Neural cell (in vitro differentiated cells): ENCODE data around the gene FER1L5. TPM values are rescaled to one million over a fixed set of nuclear protein-coding genes. Genes with fewer than 3 reads are reported as not detected.

Experiments used
- H2AFZ ChIP-seq: fragments of 200-600, 300-800 bp; sonication (generic), shearing (Covaris generic); 2 replicates; pipeline ENCODE4 v1.6.0; 2014; ENCODE audit warnings: low read depth, mild to moderate bottlenecking, antibody characterized with exemption, low read length, moderate library complexity
- H3F3A ChIP-seq: fragments of 200-600 bp; shearing (Covaris generic); 2 replicates; pipeline ENCODE4 v1.6.1; 2016; ENCODE audit warnings: mild to moderate bottlenecking, moderate library complexity, mixed read lengths, antibody characterized with exemption, low read length; ENCODE audit not compliant: insufficient read depth, poor library complexity, severe bottlenecking
- H3K27ac ChIP-seq: fragments of 200-600, 300-800 bp; sonication (generic), shearing (Covaris generic); 2 replicates; pipeline ENCODE4 v1.5.1; 2014; ENCODE audit warnings: mild to moderate bottlenecking, low read length, moderate library complexity
- H3K27me3 ChIP-seq: fragments of 300-800, 200-600 bp; sonication (generic), shearing (Covaris generic); 2 replicates; pipeline ENCODE4 v1.6.0; 2014; ENCODE audit warnings: mild to moderate bottlenecking, low read depth, low read length, moderate library complexity; ENCODE audit not compliant: insufficient read depth
- H3K36me3 ChIP-seq: fragments of 300-800, 200-600 bp; sonication (generic), shearing (Covaris generic); 2 replicates; pipeline ENCODE4 v1.5.1; 2014; ENCODE audit warnings: mild to moderate bottlenecking, antibody characterized with exemption, low read length, moderate library complexity; ENCODE audit not compliant: insufficient read depth
- H3K4me2 ChIP-seq: fragments of 300-800, 200-600 bp; sonication (generic), shearing (Covaris generic); 2 replicates; pipeline ENCODE4 v1.6.0; 2014; ENCODE audit warnings: mild to moderate bottlenecking, low read length
- H3K4me3 ChIP-seq: fragments of 300-800, 200-600 bp; sonication (generic), shearing (Covaris generic); 2 replicates; pipeline ENCODE4 v1.5.1; 2014; ENCODE audit warnings: mild to moderate bottlenecking, low read length, moderate library complexity
- H3K79me2 ChIP-seq: fragments of 200-600 bp; shearing (Covaris generic); replicated peaks from 2 replicates; pipeline ENCODE4 v1.6.0; 2014; ENCODE audit warnings: mild to moderate bottlenecking, low read length, moderate library complexity; ENCODE audit not compliant: insufficient read depth
- H3K9ac ChIP-seq: fragments of 300-800, 200-600 bp; sonication (generic), shearing (Covaris generic); 2 replicates; pipeline ENCODE4 v1.6.1; 2016; ENCODE audit warnings: mild to moderate bottlenecking, low read length, mixed read lengths
- H3K9me2 ChIP-seq: fragments of 200-600 bp; shearing (Covaris generic); 2 replicates; pipeline ENCODE4 v1.6.1; 2016; ENCODE audit warnings: mild to moderate bottlenecking, low read length, mixed read lengths; ENCODE audit not compliant: insufficient read depth
- H3K9me3 ChIP-seq: fragments of 200-600, 300-800 bp; sonication (generic), shearing (Covaris generic); 2 replicates; pipeline ENCODE4 v1.6.1; 2016; ENCODE audit warnings: mild to moderate bottlenecking, mixed run types, low read length, moderate library complexity, mixed read lengths
- H4K20me1 ChIP-seq: fragments of 200-600 bp; shearing (Covaris generic); 2 replicates; pipeline ENCODE4 v1.6.1; 2016; ENCODE audit warnings: mild to moderate bottlenecking, mixed run types; ENCODE audit not compliant: insufficient read depth
- CTCF ChIP-seq: fragments of 450-650 bp; IDR thresholded peaks from 2 replicates; pipeline ENCODE4 v1.5.1; 2014; ENCODE audit warnings: antibody characterized with exemption, mild to moderate bottlenecking, moderate library complexity; ENCODE audit not compliant: poor library complexity, severe bottlenecking
- EP300 ChIP-seq: fragments of 450-650 bp; conservative IDR thresholded peaks from 2 replicates; pipeline ENCODE4 v1.6.1; 2014; ENCODE audit warnings: antibody characterized with exemption, mild to moderate bottlenecking, moderate library complexity; ENCODE audit not compliant: poor library complexity, severe bottlenecking
- EZH2 ChIP-seq: fragments of 200-600, 300-800 bp; shearing (Covaris generic), sonication (generic); IDR thresholded peaks from 2 replicates; pipeline ENCODE4 v1.6.1; 2014; ENCODE audit warnings: antibody characterized with exemption, low read length, borderline replicate concordance, mild to moderate bottlenecking; ENCODE audit not compliant: insufficient read depth, poor library complexity, severe bottlenecking
- MXI1 ChIP-seq: fragments of 450-650 bp; conservative IDR thresholded peaks from 2 replicates; pipeline ENCODE4 v1.6.1; 2014; ENCODE audit warnings: antibody characterized with exemption, mild to moderate bottlenecking; ENCODE audit not compliant: poor library complexity, severe bottlenecking
- POLR2AphosphoS5 ChIP-seq: IDR thresholded peaks from 2 replicates; pipeline ENCODE4 v1.6.1; 2012
- RAD21 ChIP-seq: fragments of 450-650 bp; conservative IDR thresholded peaks from 2 replicates; pipeline ENCODE4 v1.6.1; 2014; ENCODE audit warnings: antibody characterized with exemption, mild to moderate bottlenecking, moderate library complexity
- REST ChIP-seq: IDR thresholded peaks from 2 replicates; pipeline ENCODE4 v1.6.1; 2012; ENCODE audit warnings: borderline replicate concordance
- SMC3 ChIP-seq: fragments of 450-650 bp; conservative IDR thresholded peaks from 2 replicates; pipeline ENCODE4 v1.6.1; 2014; ENCODE audit warnings: antibody characterized with exemption, mild to moderate bottlenecking, moderate library complexity; ENCODE audit not compliant: poor library complexity
- TAF1 ChIP-seq: IDR thresholded peaks from 2 replicates; pipeline ENCODE4 v1.6.1; 2012; ENCODE audit warnings: low read depth
- polyA plus RNA-seq: library from polyadenylated mRNA; depleted of rRNA; stranded (reverse); fragments of >200 nt; gene quantifications from 2 replicates; pipeline ENCODE4 v1.2.3, GENCODE V29; 2014

The FER1L5 gene
- polyA plus RNA-seq, 1 donor from 2014 or later: 0.28 TPM

GRCh38 chr2:96608469-96609455 is 33.8 kb upstream of the FER1L5 start:
- Histone ChIP-seq H3K9me2 (no peaks in the 10 kb centered on the region), H3F3A (no peaks in the 10 kb centered on the region), H3K4me3 (no peak overlapping the region), H2AFZ (no peak overlapping the region), H3K9ac (no peak overlapping the region), H3K79me2 (no peaks in the 10 kb centered on the region), H3K9me3 (no peaks in the 10 kb centered on the region), H3K4me2 (no peak overlapping the region), H3K36me3 (peaks cover 30% of the 10 kb centered on the region), H3K27ac (no peak overlapping the region), H3K27me3 (no peaks in the 10 kb centered on the region), H4K20me1 (no peaks in the 10 kb centered on the region)
- TF ChIP-seq TAF1: no peak
- no peak for TF ChIP-seq CTCF
- TF ChIP-seq MXI1: no peak
- no peak for TF ChIP-seq RAD21
- TF ChIP-seq EP300: no peak
- TF ChIP-seq SMC3: no peak
- no peak for TF ChIP-seq REST
- TF ChIP-seq POLR2AphosphoS5: no peak
- no peak for TF ChIP-seq EZH2

- no peak overlapping the region for H3K9ac ChIP-seq
- TF ChIP-seq MXI1 (no peak), EZH2 (no peak), SMC3 (no peak), RAD21 (no peak), CTCF (no peak), TAF1 (no peak), REST (no peak), EP300 (no peak), POLR2AphosphoS5 (no peak)
- H2AFZ ChIP-seq: no peak overlapping the region
- no peak overlapping the region for H3K4me3 ChIP-seq
- H3F3A ChIP-seq: no peaks in the 10 kb centered on the region
- no peaks in the 10 kb centered on the region for H3K9me2 ChIP-seq
- H3K27ac ChIP-seq: no peak overlapping the region
- H3K27me3 ChIP-seq: no peaks in the 10 kb centered on the region
- H3K4me2 ChIP-seq: no peak overlapping the region
- no peaks in the 10 kb centered on the region for H3K9me3 ChIP-seq
- H4K20me1 ChIP-seq: no peaks in the 10 kb centered on the region
- H3K79me2 ChIP-seq: no peaks in the 10 kb centered on the region
- peaks cover 23% of the 10 kb centered on the region for H3K36me3 ChIP-seq
Observed at GRCh38 chr2:96616128-96616527, 26.4 kb upstream of the FER1L5 start.
